HepG2 (cell line): ENCODE measurements around the gene RPL3. TPM values are rescaled to one million over a fixed set of nuclear protein-coding genes. Genes with fewer than 3 reads are reported as not detected.

Experiments used
- FOXP1 ChIP-seq, 2 experiments: fragments of 450-650 bp in 1 of 2; IDR thresholded peaks; 2 replicates each; pipeline ENCODE4 v1.6.1; 2017 to 2018; ENCODE audit warnings: antibody characterized with exemption in 1 of 2
- GFI1 ChIP-seq: sonication (generic); formaldehyde crosslinking; IDR thresholded peaks from 2 replicates; pipeline ENCODE4 v1.5.0; 2020; ENCODE audit warnings: missing genetic modification reagents, mild to moderate bottlenecking, borderline replicate concordance
- ZFP36 ChIP-seq: fragments of 150-350 bp; IDR thresholded peaks from 2 replicates; pipeline ENCODE4 v1.6.1; 2018; ENCODE audit warnings: borderline replicate concordance, low read length, low read depth; ENCODE audit not compliant: partially characterized antibody
- ZFP36L1 ChIP-seq: sonication (generic); formaldehyde crosslinking; IDR thresholded peaks from 2 replicates; pipeline ENCODE4 v1.8.0; 2022; ENCODE audit warnings: mild to moderate bottlenecking, missing genetic modification reagents, moderate library complexity
- ZNF33B ChIP-seq: sonication (generic); formaldehyde crosslinking; IDR thresholded peaks from 2 replicates; pipeline ENCODE4 v1.5.1; 2020; ENCODE audit warnings: mild to moderate bottlenecking, missing genetic modification reagents
- ZNF354B ChIP-seq: sonication (generic); formaldehyde crosslinking; IDR thresholded peaks from 2 replicates; pipeline ENCODE4 v1.8.0; 2022; ENCODE audit warnings: mild to moderate bottlenecking, missing genetic modification reagents
- ZNF839 ChIP-seq: sonication (generic); formaldehyde crosslinking; IDR thresholded peaks from 2 replicates; pipeline ENCODE4 v1.4.0; 2020; ENCODE audit warnings: missing genetic modification reagents, mild to moderate bottlenecking, borderline replicate concordance
- polyA plus RNA-seq, 8 experiments: library from polyadenylated mRNA; depleted of rRNA in 3 of 8; stranded (reverse) in 7 of 8; unstranded in 1 of 8; fragments of >200 nt; fragmentation: Illumina TruSeq in 4 of 8; extraction: Trizol in 4 of 8; gene quantifications; 2 replicates each; pipeline versions ENCODE4 v1.2.1 to v1.2.3, GENCODE V29; 2011 to 2016; ENCODE audit warnings: low read depth in 4 of 8, missing spikeins in 1 of 8, mixed read lengths in 1 of 8; ENCODE audit not compliant: insufficient read depth in 1 of 8
- total RNA-seq, 5 experiments: library from RNA; depleted of rRNA; stranded (reverse); fragments of >200 nt; fragmentation: Illumina TruSeq; extraction: Trizol; gene quantifications; 2 replicates each; pipeline ENCODE4 v1.2.3, GENCODE V29; 2016; ENCODE audit warnings: low read depth in 1 of 5
- TF ChIP-seq, protein P1 (sequence below): sonication (generic); formaldehyde crosslinking; IDR thresholded peaks from 2 replicates; pipeline ENCODE4 v1.5.0; 2020; ENCODE audit warnings: mild to moderate bottlenecking, missing genetic modification reagents, borderline replicate concordance
- TF ChIP-seq, protein P2 (sequence below): fragments of 450-650 bp; IDR thresholded peaks from 2 replicates; pipeline ENCODE4 v1.6.1; 2016
- TF ChIP-seq, protein P3 (sequence below): sonication (generic); formaldehyde crosslinking; IDR thresholded peaks from 2 replicates; pipeline ENCODE4 v1.8.1; 2023; ENCODE audit warnings: mild to moderate bottlenecking, inconsistent platforms, moderate library complexity, missing genetic modification reagents, borderline replicate concordance
- TF ChIP-seq, protein P4 (sequence below): sonication (generic); formaldehyde crosslinking; conservative IDR thresholded peaks from 2 replicates; pipeline ENCODE4 v1.4.0; 2020; ENCODE audit warnings: missing genetic modification reagents
- TF ChIP-seq, protein P5 (sequence below): sonication (generic); formaldehyde crosslinking; IDR thresholded peaks from 2 replicates; pipeline ENCODE4 v1.4.0; 2020; ENCODE audit warnings: missing genetic modification reagents, mild to moderate bottlenecking, borderline replicate concordance

The RPL3 gene
- total and polyA plus RNA-seq, 2 of the 13 experiments (the other 11 are each of a cell fraction or from before 2014, with no cell fraction given): 1,051 to 3,279 TPM

DNA sequence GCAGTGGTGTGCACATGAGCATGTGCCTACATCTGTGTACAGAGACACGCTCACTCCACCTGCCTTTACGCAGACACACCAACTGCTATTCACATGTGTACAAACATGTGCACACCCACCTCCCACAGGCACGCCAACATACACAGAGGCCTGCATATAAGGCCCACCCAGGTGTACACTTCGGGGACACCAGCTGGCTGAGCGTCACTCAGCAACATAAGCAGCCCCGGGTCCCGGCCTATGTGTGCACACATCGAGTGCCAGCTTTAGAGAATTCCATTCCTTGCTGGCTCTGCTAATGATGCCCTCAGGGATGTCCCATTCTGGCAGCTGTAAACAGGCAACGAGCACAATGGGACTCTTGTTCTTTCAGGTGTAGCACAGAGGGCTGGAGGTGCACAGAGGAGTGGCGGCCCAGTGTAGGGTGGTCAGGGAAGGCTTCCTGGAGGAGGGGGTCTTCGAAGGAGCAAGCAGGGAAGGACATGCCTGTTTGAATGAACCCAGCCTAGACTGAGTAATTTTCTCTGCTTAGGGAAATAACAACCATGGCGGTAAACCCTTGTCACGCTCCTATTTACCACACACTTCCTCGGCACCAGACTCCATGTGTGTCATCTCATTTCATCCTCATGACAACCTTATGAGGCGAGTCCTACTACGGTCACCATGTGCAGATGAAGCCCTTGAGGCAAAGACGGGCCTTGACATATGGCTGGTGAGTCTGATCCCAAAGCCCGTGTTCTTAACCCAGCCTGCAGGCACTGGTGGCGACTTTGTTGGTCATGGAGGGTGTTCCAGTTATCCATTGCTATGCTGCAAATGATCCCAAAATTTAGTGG is 35.1 kb downstream of the RPL3 start (continued):
- TF ChIP-seq, protein P1, sequence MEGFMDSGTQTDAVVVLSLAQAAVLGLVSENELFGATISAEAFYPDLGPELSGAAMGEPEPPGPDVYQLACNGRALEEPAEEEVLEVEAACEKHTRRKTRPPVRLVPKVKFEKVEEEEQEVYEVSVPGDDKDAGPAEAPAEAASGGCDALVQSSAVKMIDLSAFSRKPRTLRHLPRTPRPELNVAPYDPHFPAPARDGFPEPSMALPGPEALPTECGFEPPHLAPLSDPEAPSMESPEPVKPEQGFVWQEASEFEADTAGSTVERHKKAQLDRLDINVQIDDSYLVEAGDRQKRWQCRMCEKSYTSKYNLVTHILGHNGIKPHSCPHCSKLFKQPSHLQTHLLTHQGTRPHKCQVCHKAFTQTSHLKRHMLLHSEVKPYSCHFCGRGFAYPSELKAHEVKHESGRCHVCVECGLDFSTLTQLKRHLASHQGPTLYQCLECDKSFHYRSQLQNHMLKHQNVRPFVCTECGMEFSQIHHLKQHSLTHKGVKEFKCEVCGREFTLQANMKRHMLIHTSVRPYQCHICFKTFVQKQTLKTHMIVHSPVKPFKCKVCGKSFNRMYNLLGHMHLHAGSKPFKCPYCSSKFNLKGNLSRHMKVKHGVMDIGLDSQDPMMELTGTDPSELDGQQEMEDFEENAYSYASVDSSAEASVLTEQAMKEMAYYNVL: no peak
- TF ChIP-seq, protein P2, sequence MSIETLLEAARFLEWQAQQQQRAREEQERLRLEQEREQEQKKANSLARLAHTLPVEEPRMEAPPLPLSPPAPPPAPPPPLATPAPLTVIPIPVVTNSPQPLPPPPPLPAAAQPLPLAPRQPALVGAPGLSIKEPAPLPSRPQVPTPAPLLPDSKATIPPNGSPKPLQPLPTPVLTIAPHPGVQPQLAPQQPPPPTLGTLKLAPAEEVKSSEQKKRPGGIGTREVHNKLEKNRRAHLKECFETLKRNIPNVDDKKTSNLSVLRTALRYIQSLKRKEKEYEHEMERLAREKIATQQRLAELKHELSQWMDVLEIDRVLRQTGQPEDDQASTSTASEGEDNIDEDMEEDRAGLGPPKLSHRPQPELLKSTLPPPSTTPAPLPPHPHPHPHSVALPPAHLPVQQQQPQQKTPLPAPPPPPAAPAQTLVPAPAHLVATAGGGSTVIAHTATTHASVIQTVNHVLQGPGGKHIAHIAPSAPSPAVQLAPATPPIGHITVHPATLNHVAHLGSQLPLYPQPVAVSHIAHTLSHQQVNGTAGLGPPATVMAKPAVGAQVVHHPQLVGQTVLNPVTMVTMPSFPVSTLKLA: peak; percentile 68
- TF ChIP-seq GFI1 (CRISPR knock-in tag) (no peak), ZFP36 (peak; percentile 78), ZNF839 (CRISPR knock-in tag) (0 out of 2 replicates have a peak, but pooled peaks have one; percentile 25), ZFP36L1 (CRISPR knock-in tag) (no peak), FOXP1 (IDR thresholded peaks at IDR 0.05) (no peak), FOXP1 (CRISPR knock-in tag; IDR thresholded peaks at IDR 0.05) (peak; percentile 28; the same call in 1 of the 2 replicates), ZNF33B (CRISPR knock-in tag) (no peak), ZNF354B (CRISPR knock-in tag) (no peak)
- TF ChIP-seq, protein P3, sequence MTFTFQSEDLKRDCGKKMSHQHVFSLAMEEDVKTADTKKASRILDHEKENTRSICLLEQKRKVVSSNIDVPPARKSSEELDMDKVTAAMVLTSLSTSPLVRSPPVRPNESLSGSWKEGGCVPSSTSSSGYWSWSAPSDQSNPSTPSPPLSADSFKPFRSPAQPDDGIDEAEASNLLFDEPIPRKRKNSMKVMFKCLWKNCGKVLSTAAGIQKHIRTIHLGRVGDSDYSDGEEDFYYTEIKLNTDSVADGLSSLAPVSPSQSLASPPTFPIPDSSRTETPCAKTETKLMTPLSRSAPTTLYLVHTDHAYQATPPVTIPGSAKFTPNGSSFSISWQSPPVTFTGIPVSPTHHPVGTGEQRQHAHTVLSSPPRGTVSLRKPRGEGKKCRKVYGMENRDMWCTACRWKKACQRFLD (CRISPR knock-in tag): no peak
- TF ChIP-seq, protein P4, sequence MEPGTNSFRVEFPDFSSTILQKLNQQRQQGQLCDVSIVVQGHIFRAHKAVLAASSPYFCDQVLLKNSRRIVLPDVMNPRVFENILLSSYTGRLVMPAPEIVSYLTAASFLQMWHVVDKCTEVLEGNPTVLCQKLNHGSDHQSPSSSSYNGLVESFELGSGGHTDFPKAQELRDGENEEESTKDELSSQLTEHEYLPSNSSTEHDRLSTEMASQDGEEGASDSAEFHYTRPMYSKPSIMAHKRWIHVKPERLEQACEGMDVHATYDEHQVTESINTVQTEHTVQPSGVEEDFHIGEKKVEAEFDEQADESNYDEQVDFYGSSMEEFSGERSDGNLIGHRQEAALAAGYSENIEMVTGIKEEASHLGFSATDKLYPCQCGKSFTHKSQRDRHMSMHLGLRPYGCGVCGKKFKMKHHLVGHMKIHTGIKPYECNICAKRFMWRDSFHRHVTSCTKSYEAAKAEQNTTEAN (CRISPR knock-in tag): no peak
- TF ChIP-seq, protein P5, sequence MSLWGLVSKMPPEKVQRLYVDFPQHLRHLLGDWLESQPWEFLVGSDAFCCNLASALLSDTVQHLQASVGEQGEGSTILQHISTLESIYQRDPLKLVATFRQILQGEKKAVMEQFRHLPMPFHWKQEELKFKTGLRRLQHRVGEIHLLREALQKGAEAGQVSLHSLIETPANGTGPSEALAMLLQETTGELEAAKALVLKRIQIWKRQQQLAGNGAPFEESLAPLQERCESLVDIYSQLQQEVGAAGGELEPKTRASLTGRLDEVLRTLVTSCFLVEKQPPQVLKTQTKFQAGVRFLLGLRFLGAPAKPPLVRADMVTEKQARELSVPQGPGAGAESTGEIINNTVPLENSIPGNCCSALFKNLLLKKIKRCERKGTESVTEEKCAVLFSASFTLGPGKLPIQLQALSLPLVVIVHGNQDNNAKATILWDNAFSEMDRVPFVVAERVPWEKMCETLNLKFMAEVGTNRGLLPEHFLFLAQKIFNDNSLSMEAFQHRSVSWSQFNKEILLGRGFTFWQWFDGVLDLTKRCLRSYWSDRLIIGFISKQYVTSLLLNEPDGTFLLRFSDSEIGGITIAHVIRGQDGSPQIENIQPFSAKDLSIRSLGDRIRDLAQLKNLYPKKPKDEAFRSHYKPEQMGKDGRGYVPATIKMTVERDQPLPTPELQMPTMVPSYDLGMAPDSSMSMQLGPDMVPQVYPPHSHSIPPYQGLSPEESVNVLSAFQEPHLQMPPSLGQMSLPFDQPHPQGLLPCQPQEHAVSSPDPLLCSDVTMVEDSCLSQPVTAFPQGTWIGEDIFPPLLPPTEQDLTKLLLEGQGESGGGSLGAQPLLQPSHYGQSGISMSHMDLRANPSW (CRISPR knock-in tag): no peak
